Caki2 (cell line): ENCODE results near the gene TENM4. TPM values are rescaled to one million over a fixed set of nuclear protein-coding genes. Genes with fewer than 3 reads are reported as not detected.

ENCODE experiments used
- DNase-seq: peaks from one replicate; pipeline ENCODE4 v3.0.0-alpha.2; 2015; ENCODE audit warnings: low read depth
- in situ Hi-C: cut with HindIII; loops from 2 replicates; pipeline ENCODE4 v1.10.0; 2016; ENCODE audit warnings: low sequenced_read_pairs, low pct_unique_long_range_greater_than_20kb, mixed read lengths
- total RNA-seq: library from RNA; depleted of rRNA; stranded (reverse); fragments of >200 nt; shearing (Covaris generic); gene quantifications from 2 replicates; pipeline ENCODE4 v1.2.3, GENCODE V29; 2014; ENCODE audit warnings: low replicate concordance

The TENM4 gene
- total RNA-seq, 1 experiment from 2014 or later = 0.17 TPM

DNA sequence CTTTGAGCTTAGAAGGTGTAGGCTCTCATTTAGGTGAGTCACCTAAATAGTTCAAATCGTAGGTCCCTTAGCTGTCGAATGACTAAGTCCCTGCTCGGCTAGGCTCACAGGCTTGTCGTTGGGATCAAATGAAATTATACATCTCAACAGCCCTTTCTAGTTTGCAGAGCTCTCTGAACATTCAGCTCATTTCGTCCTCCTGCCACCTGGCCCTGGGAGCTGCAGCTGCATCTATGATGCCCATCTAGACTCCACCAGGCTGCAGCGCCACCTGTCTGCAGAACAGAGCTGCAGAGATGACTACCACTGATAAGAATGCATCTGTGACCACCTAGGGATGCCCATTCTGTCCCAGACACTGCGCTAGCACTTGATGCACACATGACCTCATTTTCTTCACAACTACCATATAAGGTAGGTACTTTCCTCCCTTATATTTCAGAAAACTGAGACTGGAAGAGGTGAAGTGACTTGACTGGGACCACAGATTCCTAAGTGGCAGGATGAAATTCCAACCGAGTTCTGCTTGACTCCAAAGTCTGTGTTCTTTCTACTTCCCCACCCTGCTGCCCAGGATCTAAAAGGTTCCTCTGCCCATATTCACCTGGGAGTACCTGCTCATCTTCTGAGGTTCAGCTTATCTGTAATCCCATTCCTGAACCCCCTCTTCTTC is 725.1 kb downstream of the TENM4 start:
- DNase-seq = peak; percentile 68
- in situ Hi-C loops = no loop called here

DNA sequence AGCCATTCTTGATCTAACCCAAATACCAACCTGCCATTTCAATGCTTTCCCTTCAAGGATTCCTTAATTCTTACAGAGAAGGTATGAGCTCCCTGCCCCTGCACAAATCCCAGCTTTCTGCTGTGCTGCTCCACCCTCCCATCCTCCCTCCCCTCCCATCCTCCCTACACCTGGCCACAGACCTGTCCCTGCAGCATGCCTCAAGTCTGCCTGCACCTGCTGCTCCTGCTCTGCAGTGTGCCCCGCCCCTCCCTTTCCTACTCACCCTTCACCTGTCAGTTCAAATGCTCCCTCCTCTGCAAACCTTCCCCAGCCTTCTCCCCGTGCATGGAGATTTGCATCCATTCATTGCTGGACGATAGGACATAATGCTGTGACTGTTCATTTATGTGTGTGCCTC is 726.3 kb downstream of the TENM4 start:
- no peak for DNase-seq
- in situ Hi-C loops = no loop called here

GRCh38 chr11:78711735-78712134 is 729.1 kb downstream of the TENM4 start:
- no peak for DNase-seq
- in situ Hi-C loops = no loop called here

DNA sequence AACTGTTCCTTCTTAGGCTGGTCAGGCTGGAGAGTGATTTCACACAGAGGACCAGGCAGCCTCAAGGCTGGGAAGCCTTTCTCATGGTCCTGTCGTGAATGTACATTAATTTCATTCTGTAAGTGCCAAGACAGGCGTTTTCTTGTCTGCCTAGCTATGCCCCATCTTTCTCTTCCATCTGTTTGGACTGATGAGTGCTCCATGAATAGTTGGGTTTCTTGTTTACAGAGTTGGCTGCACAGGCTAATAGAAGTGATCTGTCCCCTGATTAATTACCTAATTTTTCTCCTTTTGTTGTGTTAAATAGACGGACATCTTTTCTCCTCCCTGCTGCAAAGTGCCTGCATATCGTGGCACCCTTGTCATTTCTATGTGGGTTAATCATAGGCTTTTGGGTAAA is 730.4 kb downstream of the TENM4 start:
- DNase-seq = no peak
- in situ Hi-C loops = no loop called here

DNA sequence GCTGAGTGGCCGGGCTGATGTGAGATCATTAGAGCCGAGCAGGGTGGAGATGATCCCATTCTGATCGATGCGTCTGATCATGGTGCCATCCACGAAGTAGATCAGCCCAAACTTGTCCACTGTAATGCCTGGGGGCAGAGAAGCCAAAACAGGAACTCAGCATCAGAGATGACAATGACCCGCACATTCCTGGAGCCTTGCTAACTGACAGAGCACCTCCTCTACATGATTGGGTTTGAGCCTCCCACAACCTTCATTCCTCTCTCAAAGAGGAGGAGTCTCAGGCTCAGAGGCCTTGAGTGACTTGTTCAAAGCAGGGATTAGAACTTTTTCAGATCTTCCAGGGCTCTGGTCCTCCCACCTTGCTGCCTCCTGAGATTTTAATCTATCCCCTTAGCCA is 732.4 kb downstream of the TENM4 start:
- DNase-seq = no peak
- in situ Hi-C loops = no loop called here

- DNase-seq = no peak
- in situ Hi-C loops = no loop called here
These were observed 734.3 kb downstream of the TENM4 start for GRCh38 chr11:78706551-78706950.

GRCh38 chr11:78704811-78705210 is 736.0 kb downstream of the TENM4 start:
- DNase-seq = no peak
- in situ Hi-C loops = no loop called here

DNA sequence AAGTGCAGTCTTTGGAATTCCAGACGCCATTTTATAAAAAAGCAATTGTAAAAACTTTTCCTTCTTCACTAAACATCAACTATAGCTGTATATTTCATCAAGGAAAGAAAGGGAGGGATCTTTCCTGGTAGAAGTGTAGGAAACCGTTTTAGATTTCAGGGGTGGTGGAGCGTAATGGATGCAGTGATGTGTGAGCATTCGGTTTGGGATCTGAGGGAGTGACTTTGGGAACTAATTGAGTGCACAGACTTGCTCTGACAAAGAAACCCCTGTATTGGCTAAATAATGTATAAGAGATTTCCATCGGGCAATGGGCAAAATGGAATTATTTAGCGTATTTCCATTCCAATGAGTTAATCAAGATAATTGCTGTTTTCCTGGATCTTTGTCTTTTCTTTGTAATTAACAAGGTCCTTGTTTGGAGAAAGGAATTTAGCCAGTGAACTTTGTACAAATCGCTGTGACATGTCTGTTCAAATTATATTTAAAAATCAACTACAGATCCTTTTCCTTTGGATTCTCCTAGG is 741.2 kb downstream of the TENM4 start:
- in situ Hi-C loops = no loop called here
- DNase-seq = no peak

- in situ Hi-C loops = no loop called here
- peak; percentile 4 for DNase-seq
These were observed 742.2 kb downstream of the TENM4 start for GRCh38 chr11:78698612-78699011.

- DNase-seq = no peak
- in situ Hi-C loops = no loop called here
These were observed 744.7 kb downstream of the TENM4 start for GRCh38 chr11:78696177-78696576.

- no peak for DNase-seq
- in situ Hi-C loops = no loop called here
These were observed 746.7 kb downstream of the TENM4 start for GRCh38 chr11:78694152-78694551.

- no peak for DNase-seq
- in situ Hi-C loops = no loop called here
These were observed 749.6 kb downstream of the TENM4 start for GRCh38 chr11:78691215-78691614.

DNA sequence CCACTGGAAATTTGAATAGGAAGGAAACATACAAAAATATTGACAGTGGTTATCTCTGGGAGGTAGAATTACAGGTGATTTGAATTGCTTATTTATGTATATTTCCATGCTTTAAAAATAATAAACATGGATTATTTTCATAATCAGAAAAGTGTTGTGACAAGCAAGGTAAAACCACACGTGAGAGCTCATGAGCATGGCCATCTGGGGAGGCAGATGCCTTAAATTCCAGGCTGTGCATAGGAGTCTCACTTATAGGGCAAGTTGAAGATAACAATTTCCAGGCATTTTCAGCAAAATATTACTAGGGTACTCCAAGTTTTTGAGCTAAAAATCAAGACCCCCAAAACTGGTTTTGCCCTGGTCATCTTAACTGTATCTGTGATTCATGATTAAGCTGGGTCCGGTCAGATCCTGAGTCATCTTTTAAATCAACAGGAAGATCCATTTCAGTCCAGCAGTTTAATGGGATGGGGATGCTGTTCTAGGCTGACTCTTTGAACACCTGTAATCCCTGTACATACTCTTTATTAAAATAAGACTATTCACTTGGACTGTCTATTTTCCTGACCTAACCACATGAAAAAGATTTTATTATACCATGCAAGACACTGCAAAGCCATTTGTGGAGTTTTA is 750.4 kb downstream of the TENM4 start:
- no peak for DNase-seq
- in situ Hi-C loops = no loop called here

GRCh38 chr11:78689585-78690153 is 751.2 kb downstream of the TENM4 start:
- DNase-seq = no peak
- in situ Hi-C loops = no loop called here

GRCh38 chr11:78689101-78689500 is 751.7 kb downstream of the TENM4 start:
- DNase-seq = no peak
- in situ Hi-C loops = no loop called here

DNA sequence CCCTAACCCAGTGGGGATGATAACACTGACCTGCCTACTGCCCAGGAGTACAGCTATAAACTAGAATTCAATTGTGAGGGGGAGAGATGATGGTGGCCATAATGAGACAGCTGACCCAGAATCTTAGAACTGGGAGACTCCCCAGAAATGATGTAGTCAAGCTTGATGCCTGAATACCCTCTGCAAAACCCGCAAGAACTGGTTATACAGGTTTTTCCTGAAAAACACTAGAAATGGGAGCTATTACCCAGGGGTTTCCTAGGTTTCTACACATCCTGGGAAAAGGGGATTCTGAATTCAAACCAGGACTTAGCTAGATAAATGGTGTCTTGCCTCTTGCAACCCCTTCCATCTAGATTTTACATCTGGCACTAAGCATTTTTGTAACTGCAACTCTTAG is 752.4 kb downstream of the TENM4 start:
- no peak for DNase-seq
- in situ Hi-C loops = no loop called here

GRCh38 chr11:78685156-78685555 is 755.7 kb downstream of the TENM4 start:
- DNase-seq = no peak
- in situ Hi-C loops = no loop called here

DNA sequence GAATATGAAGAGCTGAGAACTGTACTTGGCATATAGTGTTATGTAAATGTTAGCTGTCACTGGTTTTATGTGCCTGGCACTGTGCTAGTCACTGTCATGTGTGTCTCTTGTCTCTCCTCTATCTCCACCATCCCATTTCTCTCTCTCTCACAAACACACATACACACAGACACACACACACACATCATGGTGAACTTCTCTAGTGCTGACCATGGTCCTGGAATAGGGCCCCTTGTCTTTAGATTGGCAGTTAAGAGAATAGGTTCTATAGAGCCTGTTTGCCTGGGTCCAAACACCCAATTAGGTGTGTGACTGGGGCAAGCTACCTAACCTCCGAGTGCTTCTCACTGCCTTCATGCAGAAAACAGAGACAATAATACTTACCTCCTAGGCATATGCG is 756.5 kb downstream of the TENM4 start:
- in situ Hi-C loops = no loop called here

DNA sequence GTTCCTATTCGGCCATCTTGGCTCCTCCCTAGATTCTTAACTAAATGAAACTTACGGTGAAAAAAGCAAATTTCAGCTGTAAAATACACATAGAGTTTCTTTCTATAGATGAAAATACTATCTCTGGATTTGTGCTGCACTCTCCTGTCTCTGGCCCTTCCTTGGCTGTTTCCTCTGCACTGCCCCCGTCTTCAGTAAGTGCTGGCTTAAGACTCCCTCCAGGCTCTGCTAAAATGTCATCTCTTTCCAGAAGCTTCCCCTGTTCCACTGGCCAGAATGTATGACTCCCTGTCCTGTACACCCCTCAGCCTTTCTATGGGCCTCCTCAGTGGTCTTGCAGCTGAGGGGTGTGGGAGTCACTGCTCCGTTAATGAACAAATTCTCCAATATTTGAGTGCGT is 757.1 kb downstream of the TENM4 start:
- in situ Hi-C loops = no loop called here
- no peak for DNase-seq

More for the DNA sequence above, 756.5 kb downstream of the TENM4 start:
- DNase-seq = peak; percentile 1
